Gastrocnemius medialis (tissue), 4 donors: ENCODE results near the gene KCTD12.

Experiments used
- CTCF ChIP-seq, 5 experiments: fragments of 450-650 bp in 3 of 5; fragments of 200-600 bp in 2 of 5; sonication (generic) in 2 of 5; IDR thresholded peaks in 4 of 5; conservative IDR thresholded peaks in 1 of 5; 1 replicate in 4 of 5; 2 replicates in 1 of 5; pipeline ENCODE4 v1.5.1; 2016 to 2019; ENCODE audit warnings: antibody characterized with exemption in 5 of 5, mild to moderate bottlenecking in 3 of 5, moderate library complexity in 3 of 5
- POLR2A ChIP-seq, 2 donors: fragments of 450-650 bp; IDR thresholded peaks; one replicate each; pipeline ENCODE4 v1.6.1; 2017; ENCODE audit warnings: antibody characterized with exemption in 2 of 2, mild to moderate bottlenecking in 2 of 2, moderate library complexity in 2 of 2

GRCh38 chr13:76868371-76868770 is 17.8 kb downstream of the KCTD12 start:
- no peak for TF ChIP-seq CTCF (IDR thresholded peaks at IDR 0.05 in 4 of 5, conservative IDR thresholded peaks at IDR 0.05 in 1 of 5)
- no peak for TF ChIP-seq POLR2A (IDR thresholded peaks at IDR 0.05)
